IgD-negative memory B cell (primary cell): ENCODE results near the gene SHANK2. TPM values are rescaled to one million over a fixed set of nuclear protein-coding genes. Genes with fewer than 3 reads are reported as not detected.

ENCODE experiments used
- H3K27ac Mint-ChIP-seq, 3 donors: one replicate each; pipeline ENCODE4 v1.8.0; 2020 to 2022; ENCODE audit warnings: mild to moderate bottlenecking in 3 of 3, mixed read lengths in 3 of 3, moderate library complexity in 1 of 3
- H3K27me3 Mint-ChIP-seq: one replicate; pipeline ENCODE4 v1.8.0; 2021; ENCODE audit warnings: mixed read lengths
- H3K36me3 Mint-ChIP-seq: one replicate; pipeline ENCODE4 v1.8.0; 2020; ENCODE audit warnings: mild to moderate bottlenecking, mixed read lengths
- H3K4me1 Mint-ChIP-seq, 3 donors: one replicate each; pipeline ENCODE4 v1.8.0; 2020 to 2022; ENCODE audit warnings: mixed read lengths in 3 of 3, mild to moderate bottlenecking in 1 of 3
- H3K4me3 Mint-ChIP-seq, 4 donors: one replicate each; pipeline ENCODE4 v1.8.0; 2020 to 2022; ENCODE audit warnings: mild to moderate bottlenecking in 4 of 4, mixed read lengths in 4 of 4, moderate library complexity in 3 of 4
- H3K9me3 Mint-ChIP-seq, 3 donors: one replicate each; pipeline ENCODE4 v1.8.0; 2020 to 2021; ENCODE audit warnings: mixed read lengths in 3 of 3, mild to moderate bottlenecking in 1 of 3
- polyA plus RNA-seq: library from polyadenylated mRNA; unstranded; fragments of 300-500 nt; fragmentation: Illumina TruSeq; gene quantifications from one replicate; pipeline ENCODE4 v1.2.3, GENCODE V29; 2021

Gene SHANK2
- polyA plus RNA-seq, 1 donor from 2014 or later = not detected

GRCh38 chr11:71223671-71224660 lies 28.4 kb downstream of the SHANK2 start:
- Mint-ChIP-seq H3K36me3 (peaks cover 2% of the 10 kb centered on the region), H3K27ac (no peak overlapping the region), H3K4me1 (no peaks in the 10 kb centered on the region), H3K4me3 (no peak overlapping the region), H3K9me3 (peaks cover 13 to 30% (median 29%) of the 10 kb centered on the region in 3 donors), H3K27me3 (peaks cover 7% of the 10 kb centered on the region)

- no peak overlapping the region for H3K27ac Mint-ChIP-seq
- peaks cover 2% of the 10 kb centered on the region for H3K36me3 Mint-ChIP-seq
- H3K27me3 Mint-ChIP-seq = peaks cover 7% of the 10 kb centered on the region
- H3K4me3 Mint-ChIP-seq = no peak overlapping the region
- no peaks in the 10 kb centered on the region for H3K4me1 Mint-ChIP-seq
- peaks cover 13 to 30% (median 28%) of the 10 kb centered on the region in 3 donors for H3K9me3 Mint-ChIP-seq
Measured at GRCh38 chr11:71223081-71223405, 29.3 kb downstream of the SHANK2 start.

- H3K9me3 Mint-ChIP-seq = peaks cover 13 to 25% (median 22%) of the 10 kb centered on the region in 3 donors
- H3K36me3 Mint-ChIP-seq = peaks cover 2% of the 10 kb centered on the region
- H3K27me3 Mint-ChIP-seq = peaks cover 7% of the 10 kb centered on the region
- H3K4me3 Mint-ChIP-seq = no peak overlapping the region
- H3K4me1 Mint-ChIP-seq = no peaks in the 10 kb centered on the region
- no peak overlapping the region for H3K27ac Mint-ChIP-seq
Measured at GRCh38 chr11:71222318-71223080, 29.9 kb downstream of the SHANK2 start.

- Mint-ChIP-seq H3K4me3 (no peak overlapping the region), H3K36me3 (peaks cover 2% of the 10 kb centered on the region), H3K27me3 (peaks cover 7% of the 10 kb centered on the region), H3K4me1 (no peaks in the 10 kb centered on the region), H3K9me3 (peaks cover 11 to 20% (median 15%) of the 10 kb centered on the region in 3 donors), H3K27ac (no peak overlapping the region)
Measured at GRCh38 chr11:71221821-71222220, 30.6 kb downstream of the SHANK2 start.

GRCh38 chr11:71221201-71221600 lies 31.2 kb downstream of the SHANK2 start:
- no peaks in the 10 kb centered on the region for H3K4me1 Mint-ChIP-seq

GRCh38 chr11:71218789-71219499 lies 33.4 kb downstream of the SHANK2 start:
- Mint-ChIP-seq H3K9me3 (peaks cover 0 to 8% (median 3%) of the 10 kb centered on the region in 3 donors), H3K27ac (no peak overlapping the region), H3K4me3 (no peak overlapping the region), H3K27me3 (peaks cover 13% of the 10 kb centered on the region), H3K36me3 (peaks cover 5% of the 10 kb centered on the region), H3K4me1 (no peaks in the 10 kb centered on the region)

More at GRCh38 chr11:71221201-71221600, 31.2 kb downstream of the SHANK2 start:
- peaks cover 2% of the 10 kb centered on the region for H3K36me3 Mint-ChIP-seq
- H3K4me3 Mint-ChIP-seq = no peak overlapping the region
- H3K9me3 Mint-ChIP-seq = peaks cover 11 to 17% (median 12%) of the 10 kb centered on the region in 3 donors
- peaks cover 7% of the 10 kb centered on the region for H3K27me3 Mint-ChIP-seq
- no peak overlapping the region for H3K27ac Mint-ChIP-seq

- Mint-ChIP-seq H3K27ac (no peak overlapping the region), H3K9me3 (peaks cover 0 to 5% (median 0%) of the 10 kb centered on the region in 3 donors), H3K27me3 (peaks cover 11% of the 10 kb centered on the region), H3K36me3 (peaks cover 4% of the 10 kb centered on the region), H3K4me1 (peaks cover 0 to 2% (median 0%) of the 10 kb centered on the region in 3 donors), H3K4me3 (no peak overlapping the region)
Measured at GRCh38 chr11:71215425-71215965, 36.9 kb downstream of the SHANK2 start.

- Mint-ChIP-seq H3K27ac (no peak overlapping the region), H3K4me1 (peaks cover 0 to 2% (median 0%) of the 10 kb centered on the region in 3 donors), H3K36me3 (peaks cover 3% of the 10 kb centered on the region), H3K27me3 (peaks cover 11% of the 10 kb centered on the region), H3K4me3 (no peak overlapping the region), H3K9me3 (peaks cover 0 to 5% (median 0%) of the 10 kb centered on the region in 3 donors)
Measured at GRCh38 chr11:71214553-71215424, 37.6 kb downstream of the SHANK2 start.

GRCh38 chr11:71213696-71214552 lies 38.5 kb downstream of the SHANK2 start:
- Mint-ChIP-seq H3K4me1 (peaks cover 0 to 2% (median 0%) of the 10 kb centered on the region in 3 donors), H3K9me3 (no peaks in the 10 kb centered on the region), H3K27me3 (peaks cover 12% of the 10 kb centered on the region), H3K27ac (no peak overlapping the region), H3K4me3 (no peak overlapping the region), H3K36me3 (peaks cover 3% of the 10 kb centered on the region)

GRCh38 chr11:71212871-71213559 lies 39.4 kb downstream of the SHANK2 start:
- peaks cover 16% of the 10 kb centered on the region for H3K27me3 Mint-ChIP-seq

GRCh38 chr11:71211631-71212030 lies 40.7 kb downstream of the SHANK2 start:
- H3K9me3 Mint-ChIP-seq = peaks cover 0 to 4% (median 4%) of the 10 kb centered on the region in 3 donors
- H3K36me3 Mint-ChIP-seq = peaks cover 3% of the 10 kb centered on the region
- no peak overlapping the region for H3K4me3 Mint-ChIP-seq
- peaks cover 0 to 2% (median 1%) of the 10 kb centered on the region in 3 donors for H3K4me1 Mint-ChIP-seq
- peaks cover 19% of the 10 kb centered on the region for H3K27me3 Mint-ChIP-seq
- peak overlapping the region in 1 of 3 donors; percentile 59 for H3K27ac Mint-ChIP-seq

More at GRCh38 chr11:71212871-71213559, 39.4 kb downstream of the SHANK2 start:
- Mint-ChIP-seq H3K36me3 (peaks cover 3% of the 10 kb centered on the region), H3K4me1 (peaks cover 0 to 2% (median 0%) of the 10 kb centered on the region in 3 donors), H3K4me3 (no peak overlapping the region), H3K9me3 (peaks cover 0 to 4% (median 4%) of the 10 kb centered on the region in 3 donors), H3K27ac (no peak overlapping the region)

GRCh38 chr11:71210861-71211260 lies 41.5 kb downstream of the SHANK2 start:
- Mint-ChIP-seq H3K4me3 (no peak overlapping the region), H3K9me3 (peaks cover 0 to 4% (median 4%) of the 10 kb centered on the region in 3 donors), H3K27ac (no peak overlapping the region), H3K4me1 (peaks cover 0 to 2% (median 1%) of the 10 kb centered on the region in 3 donors), H3K36me3 (peaks cover 2% of the 10 kb centered on the region), H3K27me3 (peaks cover 19% of the 10 kb centered on the region)
